Liver (tissue), 9 donors: ENCODE data around the gene TMEM245. TPM values are rescaled to one million over a fixed set of nuclear protein-coding genes. Genes with fewer than 3 reads are reported as not detected.

Experiments
- DNase-seq: peaks from one replicate; pipeline ENCODE4 v3.0.0-alpha.2; 2017; ENCODE audit warnings: low spot score
- H3K27ac ChIP-seq, 2 donors: one replicate each; pipeline ENCODE4 v1.7.0; 2013; ENCODE audit warnings: inconsistent platforms in 2 of 2, low read length in 2 of 2, control low read depth in 1 of 2, low read depth in 1 of 2, mild to moderate bottlenecking in 1 of 2
- H3K27me3 ChIP-seq, 4 donors: one replicate each; pipeline versions ENCODE4 v1.6.1 to v1.7.0; 2013; ENCODE audit warnings: low read length in 3 of 4, inconsistent platforms in 1 of 4, mild to moderate bottlenecking in 1 of 4, moderate library complexity in 1 of 4; ENCODE audit not compliant: control insufficient read depth in 4 of 4, insufficient read depth in 4 of 4
- H3K36me3 ChIP-seq, 4 donors: one replicate each; pipeline versions ENCODE4 v1.6.1 to v1.7.0; 2013; ENCODE audit warnings: low read length in 3 of 4, mild to moderate bottlenecking in 3 of 4, low read depth in 1 of 4, moderate library complexity in 1 of 4; ENCODE audit not compliant: control insufficient read depth in 4 of 4, insufficient read depth in 3 of 4
- H3K4me1 ChIP-seq, 4 donors: one replicate each; pipeline versions ENCODE4 v1.6.1 to v1.7.0; 2013; ENCODE audit warnings: low read length in 3 of 4, mild to moderate bottlenecking in 3 of 4, moderate library complexity in 1 of 4; ENCODE audit not compliant: control insufficient read depth in 4 of 4, insufficient read depth in 4 of 4
- H3K4me3 ChIP-seq, 3 donors: one replicate each; pipeline versions ENCODE4 v1.6.1 to v1.7.0; 2013; ENCODE audit warnings: low read length in 3 of 3, control low read depth in 1 of 3, low read depth in 1 of 3, mild to moderate bottlenecking in 1 of 3
- H3K9ac ChIP-seq, 2 donors: one replicate each; pipeline ENCODE4 v1.7.0; 2013; ENCODE audit warnings: low read length in 2 of 2, mild to moderate bottlenecking in 2 of 2, moderate library complexity in 2 of 2, control low read depth in 1 of 2, low read depth in 1 of 2
- H3K9me3 ChIP-seq, 4 donors: one replicate each; pipeline versions ENCODE4 v1.6.1 to v1.7.0; 2013; ENCODE audit warnings: low read length in 3 of 4; ENCODE audit not compliant: control insufficient read depth in 4 of 4
- EGR1 ChIP-seq, 2 donors: IDR thresholded peaks; 2 replicates each; pipeline ENCODE4 v1.6.1; 2016 to 2018; ENCODE audit warnings: antibody characterized with exemption in 2 of 2, low read depth in 2 of 2
- FOXA1 ChIP-seq: IDR thresholded peaks from 2 replicates; pipeline ENCODE4 v1.6.1; 2016; ENCODE audit warnings: antibody characterized with exemption
- FOXA2 ChIP-seq: IDR thresholded peaks from 2 replicates; pipeline ENCODE4 v1.6.1; 2016; ENCODE audit warnings: antibody characterized with exemption
- GABPA ChIP-seq, 2 donors: IDR thresholded peaks in 1 of 2; conservative IDR thresholded peaks in 1 of 2; 2 replicates each; pipeline ENCODE4 v1.6.1; 2016; ENCODE audit warnings: antibody characterized with exemption in 2 of 2, mild to moderate bottlenecking in 1 of 2, moderate library complexity in 1 of 2
- HNF4A ChIP-seq, 2 donors: conservative IDR thresholded peaks; 2 replicates each; pipeline ENCODE4 v1.6.1; 2016; ENCODE audit warnings: antibody characterized with exemption in 2 of 2, mild to moderate bottlenecking in 2 of 2
- HNF4G ChIP-seq: IDR thresholded peaks from 2 replicates; pipeline ENCODE4 v1.6.1; 2016; ENCODE audit warnings: antibody characterized with exemption
- JUND ChIP-seq, 2 donors: IDR thresholded peaks; 2 replicates each; pipeline ENCODE4 v1.6.1; 2016; ENCODE audit warnings: antibody characterized with exemption in 2 of 2
- NR2F2 ChIP-seq: IDR thresholded peaks from 2 replicates; pipeline ENCODE4 v1.6.1; 2016; ENCODE audit warnings: antibody characterized with exemption
- RAD21 ChIP-seq, 2 donors: IDR thresholded peaks; 2 replicates each; pipeline ENCODE4 v1.6.1; 2016; ENCODE audit warnings: antibody characterized with exemption in 2 of 2, mild to moderate bottlenecking in 2 of 2
- RXRA ChIP-seq, 2 donors: IDR thresholded peaks; 2 replicates each; pipeline ENCODE4 v1.6.1; 2017 to 2018; ENCODE audit warnings: antibody characterized with exemption in 2 of 2, mild to moderate bottlenecking in 1 of 2
- SP1 ChIP-seq: IDR thresholded peaks from 2 replicates; pipeline ENCODE4 v1.6.1; 2018; ENCODE audit warnings: antibody characterized with exemption, mild to moderate bottlenecking
- TAF1 ChIP-seq: conservative IDR thresholded peaks from 2 replicates; pipeline ENCODE4 v1.6.1; 2016; ENCODE audit warnings: antibody characterized with exemption, mild to moderate bottlenecking
- YY1 ChIP-seq: IDR thresholded peaks from 2 replicates; pipeline ENCODE4 v1.6.1; 2016; ENCODE audit warnings: antibody characterized with exemption, mild to moderate bottlenecking
- WGBS: extraction: QIAGEN DNeasy Blood & Tissue Kit; methylation state at CpG from one replicate; pipeline ENCODE4 v1.1.7; 2013; 5-methylcytosine and 5-hydroxymethylcytosine counted together
- polyA plus RNA-seq, 2 donors: library from polyadenylated mRNA; stranded (reverse) in 1 of 2; unstranded in 1 of 2; fragments of 200-250 nt in 1 of 2; fragments of >200 nt in 1 of 2; fragmentation: Nextera tagmentation in 1 of 2; extraction: Ambion mirVana in 1 of 2; gene quantifications; one replicate each; pipeline versions ENCODE4 v1.2.1 to v1.2.3, GENCODE V29; 2013 to 2015
- total RNA-seq, 2 donors: library from RNA; depleted of rRNA; stranded (reverse); fragments of >200 nt; gene quantifications; one replicate each; pipeline ENCODE4 v1.2.3, GENCODE V29; 2014
- TF ChIP-seq, protein P1 (sequence below): IDR thresholded peaks from 2 replicates; pipeline ENCODE4 v1.6.1; 2016; ENCODE audit warnings: antibody characterized with exemption
- TF ChIP-seq, protein P2 (sequence below): IDR thresholded peaks from 2 replicates; pipeline ENCODE4 v1.6.1; 2016; ENCODE audit warnings: antibody characterized with exemption
- TF ChIP-seq, protein P3 (sequence below): fragments of 150-350 bp; IDR thresholded peaks from 2 replicates; pipeline ENCODE4 v1.5.1; 2017; ENCODE audit warnings: improper control_type of control experiment, low read depth, low read length; ENCODE audit not compliant: missing input control
- TF ChIP-seq, protein P4 (sequence below): IDR thresholded peaks from 2 replicates; pipeline ENCODE4 v1.6.1; 2016; ENCODE audit warnings: antibody characterized with exemption, mild to moderate bottlenecking
- TF ChIP-seq, protein P5 (sequence below): IDR thresholded peaks from 2 replicates; pipeline ENCODE4 v1.6.1; 2016; ENCODE audit warnings: antibody characterized with exemption
- donor health status: healthy.
- donor health status: healthy.
- donor health status: healthy.
- donor health status: healthy.
- donor health status: healthy.

TMEM245 gene
- total and polyA plus RNA-seq, 4 donors, result 13.7 to 75.3 (median 31.2) TPM

DNA sequence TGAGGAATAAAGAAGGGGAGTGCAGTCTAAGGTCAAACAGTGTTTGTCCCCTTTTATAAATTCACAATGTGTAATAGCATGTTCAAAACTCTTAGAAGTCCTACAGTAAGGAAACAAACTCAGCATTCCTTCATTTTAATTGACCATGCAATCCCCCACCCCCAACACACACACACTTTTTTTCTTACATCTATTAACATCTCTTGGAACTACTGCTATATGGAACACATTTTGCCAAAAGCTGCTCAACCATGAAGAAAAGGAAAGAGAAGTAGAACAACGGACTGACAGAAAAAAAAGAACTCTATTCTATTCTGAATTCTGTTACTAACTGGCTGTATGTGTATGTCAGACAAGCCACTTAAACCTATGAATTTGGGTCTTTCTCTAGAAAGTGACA is 103.6 kb downstream of the TMEM245 start:
- H3K27me3 ChIP-seq, result no peaks in the 10 kb centered on the region
- no peak for DNase-seq
- H3K9me3 ChIP-seq, result no peaks in the 10 kb centered on the region
- peaks cover 4 to 26% (median 11%) of the 10 kb centered on the region in 4 donors for H3K4me1 ChIP-seq
- TF ChIP-seq RXRA (IDR thresholded peaks at IDR 0.05) (no peak), TAF1 (no peak), NR2F2 (no peak), EGR1 (IDR thresholded peaks at IDR 0.05; ENCODE audit: low read depth in 2 of 2) (no peak), FOXA1 (no peak), FOXA2 (no peak), HNF4G (no peak), RAD21 (IDR thresholded peaks at IDR 0.05) (no peak), HNF4A (conservative IDR thresholded peaks at IDR 0.05) (no peak), JUND (IDR thresholded peaks at IDR 0.05) (no peak), YY1 (no peak), GABPA (IDR thresholded peaks at IDR 0.05 in 1 of 2, conservative IDR thresholded peaks at IDR 0.05 in 1 of 2) (no peak), SP1 (no peak)
- TF ChIP-seq, protein P1, sequence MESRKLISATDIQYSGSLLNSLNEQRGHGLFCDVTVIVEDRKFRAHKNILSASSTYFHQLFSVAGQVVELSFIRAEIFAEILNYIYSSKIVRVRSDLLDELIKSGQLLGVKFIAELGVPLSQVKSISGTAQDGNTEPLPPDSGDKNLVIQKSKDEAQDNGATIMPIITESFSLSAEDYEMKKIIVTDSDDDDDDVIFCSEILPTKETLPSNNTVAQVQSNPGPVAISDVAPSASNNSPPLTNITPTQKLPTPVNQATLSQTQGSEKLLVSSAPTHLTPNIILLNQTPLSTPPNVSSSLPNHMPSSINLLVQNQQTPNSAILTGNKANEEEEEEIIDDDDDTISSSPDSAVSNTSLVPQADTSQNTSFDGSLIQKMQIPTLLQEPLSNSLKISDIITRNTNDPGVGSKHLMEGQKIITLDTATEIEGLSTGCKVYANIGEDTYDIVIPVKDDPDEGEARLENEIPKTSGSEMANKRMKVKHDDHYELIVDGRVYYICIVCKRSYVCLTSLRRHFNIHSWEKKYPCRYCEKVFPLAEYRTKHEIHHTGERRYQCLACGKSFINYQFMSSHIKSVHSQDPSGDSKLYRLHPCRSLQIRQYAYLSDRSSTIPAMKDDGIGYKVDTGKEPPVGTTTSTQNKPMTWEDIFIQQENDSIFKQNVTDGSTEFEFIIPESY, result no peak
- TF ChIP-seq, protein P2, sequence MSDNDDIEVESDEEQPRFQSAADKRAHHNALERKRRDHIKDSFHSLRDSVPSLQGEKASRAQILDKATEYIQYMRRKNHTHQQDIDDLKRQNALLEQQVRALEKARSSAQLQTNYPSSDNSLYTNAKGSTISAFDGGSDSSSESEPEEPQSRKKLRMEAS, result no peak
- TF ChIP-seq, protein P3, sequence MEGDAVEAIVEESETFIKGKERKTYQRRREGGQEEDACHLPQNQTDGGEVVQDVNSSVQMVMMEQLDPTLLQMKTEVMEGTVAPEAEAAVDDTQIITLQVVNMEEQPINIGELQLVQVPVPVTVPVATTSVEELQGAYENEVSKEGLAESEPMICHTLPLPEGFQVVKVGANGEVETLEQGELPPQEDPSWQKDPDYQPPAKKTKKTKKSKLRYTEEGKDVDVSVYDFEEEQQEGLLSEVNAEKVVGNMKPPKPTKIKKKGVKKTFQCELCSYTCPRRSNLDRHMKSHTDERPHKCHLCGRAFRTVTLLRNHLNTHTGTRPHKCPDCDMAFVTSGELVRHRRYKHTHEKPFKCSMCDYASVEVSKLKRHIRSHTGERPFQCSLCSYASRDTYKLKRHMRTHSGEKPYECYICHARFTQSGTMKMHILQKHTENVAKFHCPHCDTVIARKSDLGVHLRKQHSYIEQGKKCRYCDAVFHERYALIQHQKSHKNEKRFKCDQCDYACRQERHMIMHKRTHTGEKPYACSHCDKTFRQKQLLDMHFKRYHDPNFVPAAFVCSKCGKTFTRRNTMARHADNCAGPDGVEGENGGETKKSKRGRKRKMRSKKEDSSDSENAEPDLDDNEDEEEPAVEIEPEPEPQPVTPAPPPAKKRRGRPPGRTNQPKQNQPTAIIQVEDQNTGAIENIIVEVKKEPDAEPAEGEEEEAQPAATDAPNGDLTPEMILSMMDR, result no peak
- TF ChIP-seq, protein P4, sequence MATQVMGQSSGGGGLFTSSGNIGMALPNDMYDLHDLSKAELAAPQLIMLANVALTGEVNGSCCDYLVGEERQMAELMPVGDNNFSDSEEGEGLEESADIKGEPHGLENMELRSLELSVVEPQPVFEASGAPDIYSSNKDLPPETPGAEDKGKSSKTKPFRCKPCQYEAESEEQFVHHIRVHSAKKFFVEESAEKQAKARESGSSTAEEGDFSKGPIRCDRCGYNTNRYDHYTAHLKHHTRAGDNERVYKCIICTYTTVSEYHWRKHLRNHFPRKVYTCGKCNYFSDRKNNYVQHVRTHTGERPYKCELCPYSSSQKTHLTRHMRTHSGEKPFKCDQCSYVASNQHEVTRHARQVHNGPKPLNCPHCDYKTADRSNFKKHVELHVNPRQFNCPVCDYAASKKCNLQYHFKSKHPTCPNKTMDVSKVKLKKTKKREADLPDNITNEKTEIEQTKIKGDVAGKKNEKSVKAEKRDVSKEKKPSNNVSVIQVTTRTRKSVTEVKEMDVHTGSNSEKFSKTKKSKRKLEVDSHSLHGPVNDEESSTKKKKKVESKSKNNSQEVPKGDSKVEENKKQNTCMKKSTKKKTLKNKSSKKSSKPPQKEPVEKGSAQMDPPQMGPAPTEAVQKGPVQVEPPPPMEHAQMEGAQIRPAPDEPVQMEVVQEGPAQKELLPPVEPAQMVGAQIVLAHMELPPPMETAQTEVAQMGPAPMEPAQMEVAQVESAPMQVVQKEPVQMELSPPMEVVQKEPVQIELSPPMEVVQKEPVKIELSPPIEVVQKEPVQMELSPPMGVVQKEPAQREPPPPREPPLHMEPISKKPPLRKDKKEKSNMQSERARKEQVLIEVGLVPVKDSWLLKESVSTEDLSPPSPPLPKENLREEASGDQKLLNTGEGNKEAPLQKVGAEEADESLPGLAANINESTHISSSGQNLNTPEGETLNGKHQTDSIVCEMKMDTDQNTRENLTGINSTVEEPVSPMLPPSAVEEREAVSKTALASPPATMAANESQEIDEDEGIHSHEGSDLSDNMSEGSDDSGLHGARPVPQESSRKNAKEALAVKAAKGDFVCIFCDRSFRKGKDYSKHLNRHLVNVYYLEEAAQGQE, result no peak
- TF ChIP-seq, protein P5, sequence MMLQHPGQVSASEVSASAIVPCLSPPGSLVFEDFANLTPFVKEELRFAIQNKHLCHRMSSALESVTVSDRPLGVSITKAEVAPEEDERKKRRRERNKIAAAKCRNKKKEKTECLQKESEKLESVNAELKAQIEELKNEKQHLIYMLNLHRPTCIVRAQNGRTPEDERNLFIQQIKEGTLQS, result no peak
- WGBS, result 92% methylated on average over 1 of the region's 1 CpG
- H3K36me3 ChIP-seq, result peaks cover 0 to 4% (median 0%) of the 10 kb centered on the region in 4 donors
- no peak overlapping the region for H3K9ac ChIP-seq
- H3K27ac ChIP-seq, result no peak overlapping the region
- no peak overlapping the region for H3K4me3 ChIP-seq
